Measurements from ENCODE around the gene LY86. TPM values are rescaled to one million over a fixed set of nuclear protein-coding genes. Genes with fewer than 3 reads are reported as not detected.
A peak's percentile ranks its signal among the peaks of the same experiment; 100 is the strongest.

Gene LY86
- total and polyA plus RNA-seq, 2 donors (not counting 1 experiment from before 2014, with no cell fraction given), result 68.7 to 90.2 TPM

- Mint-ChIP-seq H3K4me1 (peaks cover 95% of the 10 kb centered on the region), H3K27ac (peak overlapping the region; percentile 99), H3K9me3 (ENCODE audit: insufficient read depth) (no peaks in the 10 kb centered on the region), H3K27me3 (no peaks in the 10 kb centered on the region), H3K4me3 (peak overlapping the region; percentile 98)
- Histone ChIP-seq H3K9ac (ENCODE audit: low read length) (peak overlapping the region; percentile 77), H3K27me3 (replicated peaks in 1 of 4; ENCODE audit: control extremely low read depth in 1 of 4, control insufficient read depth in 3 of 4, insufficient read depth in 4 of 4, low read length in 3 of 4) (no peaks in the 10 kb centered on the region), H3K4me2 (replicated peaks; ENCODE audit: low read depth, low read length, poor library complexity, severe bottlenecking) (peak overlapping the region; percentile 83), H3K4me1 (ENCODE audit: control insufficient read depth in 2 of 2, insufficient read depth in 2 of 2, low read length in 2 of 2) (peaks cover 87 to 89% of the 10 kb centered on the region in 2 donors), H3K79me2 (ENCODE audit: control insufficient read depth, insufficient read depth, low read length) (peaks cover 68% of the 10 kb centered on the region), H2AFZ (ENCODE audit: insufficient read depth, low read depth, low read length, poor library complexity, severe bottlenecking) (peak overlapping the region; percentile 64), H3K36me3 (replicated peaks in 1 of 2; ENCODE audit: control extremely low read depth in 1 of 2, control insufficient read depth in 1 of 2, extremely low read depth in 1 of 2, insufficient read depth in 2 of 2, low read length in 1 of 2) (peaks cover 0 to 21% of the 10 kb centered on the region in 2 experiments), H3K4me3 (ENCODE audit: control extremely low read depth in 1 of 5, extremely low read depth in 1 of 5, insufficient read depth in 1 of 5, low read depth in 2 of 5, low read length in 4 of 5) (peak overlapping the region; percentile 52 to 84 (median 81)), H4K20me1 (ENCODE audit: control insufficient read depth, insufficient read depth, low read length, poor library complexity, severe bottlenecking) (no peaks in the 10 kb centered on the region), H3K9me3 (ENCODE audit: control extremely low read depth in 1 of 3, control insufficient read depth in 2 of 3, insufficient read depth in 1 of 3, low read length in 2 of 3) (no peaks in the 10 kb centered on the region), H3K27ac (ENCODE audit: low read length in 2 of 2) (peak overlapping the region; percentile 88 to 91)
- intact Hi-C loops (cut with micrococcal nuclease), result loop anchor here (1.0 to 10.0 kb wide), 10 partner anchors 33 to 1814 kb away; partner anchors contain the start of gene CDYL
- no peak for TF ChIP-seq CTCF (IDR thresholded peaks at IDR 0.05)
- no peak for TF ChIP-seq EZH2 (IDR thresholded peaks at IDR 0.05; ENCODE audit: borderline replicate concordance, insufficient read depth, low read depth, low read length, poor library complexity, severe bottlenecking)
- POLR2A ChIA-PET, result interaction anchor here (0.6 to 3.9 kb wide), 8 partner anchors 21 to 914 kb away, joined by 3 to 27 read pairs (median 4); no protein-coding TSS in a partner anchor
- DNase-seq, result peak; percentile 64
- CTCF ChIA-PET, result interaction anchor here (1.0 to 12.6 kb wide), 6 partner anchors 21 to 87 kb away, joined by 3 to 171 read pairs (median 6); no protein-coding TSS in a partner anchor
- ATAC-seq (ENCODE audit: low read depth), result peak; percentile 32
- WGBS (ENCODE audit: insufficient coverage), result 4% methylated on average over 6 of the region's 8 CpGs
These were observed 597 bp downstream of the LY86 start for GRCh38 chr6:6588924-6589709.

- H3K79me2 ChIP-seq (ENCODE audit: control insufficient read depth, insufficient read depth, low read length), result peaks cover 71% of the 10 kb centered on the region
- H3K4me1 ChIP-seq (ENCODE audit: control insufficient read depth in 2 of 2, insufficient read depth in 2 of 2, low read length in 2 of 2), result peaks cover 91% of the 10 kb centered on the region in 2 donors
- ATAC-seq (ENCODE audit: low read depth), result no peak
- 82% methylated on average over 1 of the region's 2 CpGs for WGBS (ENCODE audit: insufficient coverage)
- H3K27ac ChIP-seq (ENCODE audit: low read length in 2 of 2), result peak overlapping the region; percentile 88 to 91
- TF ChIP-seq CTCF (IDR thresholded peaks at IDR 0.05) (no peak), EZH2 (IDR thresholded peaks at IDR 0.05; ENCODE audit: borderline replicate concordance, insufficient read depth, low read depth, low read length, poor library complexity, severe bottlenecking) (no peak)
- H3K4me3 ChIP-seq (ENCODE audit: control extremely low read depth in 1 of 5, extremely low read depth in 1 of 5, insufficient read depth in 1 of 5, low read depth in 2 of 5, low read length in 4 of 5), result peak overlapping the region in 3 of 5 experiments; percentile 2 to 81 (median 19)
- H3K27me3 Mint-ChIP-seq, result no peaks in the 10 kb centered on the region
- no peaks in the 10 kb centered on the region for H3K9me3 Mint-ChIP-seq (ENCODE audit: insufficient read depth)
- peaks cover 6% of the 10 kb centered on the region for H4K20me1 ChIP-seq (ENCODE audit: control insufficient read depth, insufficient read depth, low read length, poor library complexity, severe bottlenecking)
- POLR2A ChIA-PET, result no interaction called here
- no peak for DNase-seq
- peaks cover 94% of the 10 kb centered on the region for H3K4me1 Mint-ChIP-seq
- CTCF ChIA-PET, result interaction anchor here (2.3 to 12.6 kb wide), 2 partner anchors 20 to 35 kb away, joined by 10 to 171 read pairs; no protein-coding TSS in a partner anchor
- H3K27me3 ChIP-seq (replicated peaks in 1 of 4; ENCODE audit: control extremely low read depth in 1 of 4, control insufficient read depth in 3 of 4, insufficient read depth in 4 of 4, low read length in 3 of 4), result no peaks in the 10 kb centered on the region
- H3K9me3 ChIP-seq (ENCODE audit: control extremely low read depth in 1 of 3, control insufficient read depth in 2 of 3, insufficient read depth in 1 of 3, low read length in 2 of 3), result no peaks in the 10 kb centered on the region
- no peak overlapping the region for H2AFZ ChIP-seq (ENCODE audit: insufficient read depth, low read depth, low read length, poor library complexity, severe bottlenecking)
- H3K4me3 Mint-ChIP-seq, result peak overlapping the region; percentile 82
- H3K36me3 ChIP-seq (replicated peaks in 1 of 2; ENCODE audit: control extremely low read depth in 1 of 2, control insufficient read depth in 1 of 2, extremely low read depth in 1 of 2, insufficient read depth in 2 of 2, low read length in 1 of 2), result peaks cover 0 to 29% of the 10 kb centered on the region in 2 experiments
- peak overlapping the region; percentile 97 for H3K27ac Mint-ChIP-seq
- H3K4me2 ChIP-seq (replicated peaks; ENCODE audit: low read depth, low read length, poor library complexity, severe bottlenecking), result peak overlapping the region; percentile 83
- intact Hi-C loops (cut with micrococcal nuclease), result no loop called here
- peak overlapping the region; percentile 77 for H3K9ac ChIP-seq (ENCODE audit: low read length)
These were observed 2.0 kb downstream of the LY86 start for GRCh38 chr6:6590530-6590929.

All from B cell (primary cell).